NCI-H82 treated with DMSO at 0.1 percent for 48 hours (cell line): Measurements from ENCODE around the gene PATL2.
"Not testable (repeated sequence)": the region's sequence is repeated elsewhere in the genome, so short reads cannot be mapped to it uniquely, and the experiment has no call there.

ENCODE experiments used
- DNase-seq: peaks from one replicate; lab custom pipeline; 2025; ENCODE audit not compliant: unreplicated experiment; lab: John Stamatoyannopoulos, UW

The PATL2 gene

GRCh38 chr15:44692659-44693058, 18.5 kb downstream of the PATL2 start:
- DNase-seq = no peak

GRCh38 chr15:44690245-44690644, 20.9 kb downstream of the PATL2 start:
- DNase-seq = not testable (repeated sequence)

GRCh38 chr15:44689318-44689717, 21.8 kb downstream of the PATL2 start:
- not testable (repeated sequence) for DNase-seq

GRCh38 chr15:44682809-44683682, 28.1 kb downstream of the PATL2 start:
- not testable (repeated sequence) for DNase-seq

GRCh38 chr15:44682211-44682610, 28.9 kb downstream of the PATL2 start:
- DNase-seq = no peak

GRCh38 chr15:44676676-44677075, 34.4 kb downstream of the PATL2 start:
- DNase-seq = no peak

GRCh38 chr15:44675911-44676310, 35.2 kb downstream of the PATL2 start:
- DNase-seq = no peak

- no peak for DNase-seq
Measured at GRCh38 chr15:44673639-44674038, 37.5 kb downstream of the PATL2 start.

- no peak for DNase-seq
Measured at GRCh38 chr15:44670087-44670950, 40.8 kb downstream of the PATL2 start.

GRCh38 chr15:44668921-44669320, 42.2 kb downstream of the PATL2 start:
- no peak for DNase-seq

GRCh38 chr15:44667039-44667360, 44.1 kb downstream of the PATL2 start:
- no peak for DNase-seq

- DNase-seq = no peak
Measured at GRCh38 chr15:44666210-44667038, 44.7 kb downstream of the PATL2 start.

GRCh38 chr15:44663410-44664308, 47.5 kb downstream of the PATL2 start, which contains the start of gene SPG11:
TSS of gene SPG11 (minus strand) at chr15:44663662. CDS start at chr15:44663647, 15 bp downstream.
- peak; percentile 90 for DNase-seq

- no peak for DNase-seq
Measured at GRCh38 chr15:44662478-44663409, 48.4 kb downstream of the PATL2 start.

GRCh38 chr15:44661576-44661975, 49.5 kb downstream of the PATL2 start:
- no peak for DNase-seq

GRCh38 chr15:44659056-44659455, 52.1 kb downstream of the PATL2 start:
- DNase-seq = no peak

- no peak for DNase-seq
Measured at GRCh38 chr15:44657378-44657777, 53.7 kb downstream of the PATL2 start.

GRCh38 chr15:44656913-44657312, 54.2 kb downstream of the PATL2 start:
- no peak for DNase-seq

GRCh38 chr15:44656298-44656697, 54.8 kb downstream of the PATL2 start:
- DNase-seq = no peak
